NB4 (cell line): Measurements from ENCODE around the gene STRAP.

Source experiments
- POLR2A ChIP-seq: IDR thresholded peaks from 2 replicates; pipeline ENCODE4 v1.6.1; 2011; ENCODE audit warnings: mild to moderate bottlenecking; ENCODE audit not compliant: insufficient read length; ENCODE audit errors: extremely low read depth
- TF ChIP-seq, protein P1 (sequence below): IDR thresholded peaks from one replicate; pipeline ENCODE4 v1.5.1; 2012; ENCODE audit warnings: low read depth, low read length

DNA sequence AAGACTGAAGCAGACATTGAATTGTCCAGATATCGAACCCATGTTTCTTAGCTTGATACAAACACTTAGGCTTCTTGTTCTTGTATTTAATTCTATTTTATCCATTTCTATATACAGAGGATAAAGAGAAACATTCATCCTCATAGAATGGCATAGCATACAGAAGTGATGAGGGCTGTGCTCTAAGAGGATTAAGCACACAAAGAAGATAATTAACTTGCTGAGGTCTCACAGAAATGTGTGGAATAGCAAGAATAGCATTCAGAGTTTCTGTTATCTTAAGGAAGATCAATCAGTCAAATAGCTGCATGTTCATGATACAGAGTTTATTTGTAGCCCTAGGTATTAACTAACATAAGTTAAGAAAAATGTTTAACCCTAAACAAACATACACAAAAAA lies 27.3 kb upstream of the STRAP start:
- no peak for TF ChIP-seq POLR2A
- TF ChIP-seq, protein P1, sequence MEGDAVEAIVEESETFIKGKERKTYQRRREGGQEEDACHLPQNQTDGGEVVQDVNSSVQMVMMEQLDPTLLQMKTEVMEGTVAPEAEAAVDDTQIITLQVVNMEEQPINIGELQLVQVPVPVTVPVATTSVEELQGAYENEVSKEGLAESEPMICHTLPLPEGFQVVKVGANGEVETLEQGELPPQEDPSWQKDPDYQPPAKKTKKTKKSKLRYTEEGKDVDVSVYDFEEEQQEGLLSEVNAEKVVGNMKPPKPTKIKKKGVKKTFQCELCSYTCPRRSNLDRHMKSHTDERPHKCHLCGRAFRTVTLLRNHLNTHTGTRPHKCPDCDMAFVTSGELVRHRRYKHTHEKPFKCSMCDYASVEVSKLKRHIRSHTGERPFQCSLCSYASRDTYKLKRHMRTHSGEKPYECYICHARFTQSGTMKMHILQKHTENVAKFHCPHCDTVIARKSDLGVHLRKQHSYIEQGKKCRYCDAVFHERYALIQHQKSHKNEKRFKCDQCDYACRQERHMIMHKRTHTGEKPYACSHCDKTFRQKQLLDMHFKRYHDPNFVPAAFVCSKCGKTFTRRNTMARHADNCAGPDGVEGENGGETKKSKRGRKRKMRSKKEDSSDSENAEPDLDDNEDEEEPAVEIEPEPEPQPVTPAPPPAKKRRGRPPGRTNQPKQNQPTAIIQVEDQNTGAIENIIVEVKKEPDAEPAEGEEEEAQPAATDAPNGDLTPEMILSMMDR, result no peak
